Liver (tissue), 9 donors: ENCODE data around the gene GALK2. TPM values are rescaled to one million over a fixed set of nuclear protein-coding genes. Genes with fewer than 3 reads are reported as not detected.

Experiments used
- DNase-seq: peaks from one replicate; pipeline ENCODE4 v3.0.0-alpha.2; 2017; ENCODE audit warnings: low spot score
- H3K27ac ChIP-seq, 2 donors: one replicate each; pipeline ENCODE4 v1.7.0; 2013; ENCODE audit warnings: inconsistent platforms in 2 of 2, low read length in 2 of 2, control low read depth in 1 of 2, low read depth in 1 of 2, mild to moderate bottlenecking in 1 of 2
- H3K27me3 ChIP-seq, 4 donors: one replicate each; pipeline versions ENCODE4 v1.6.1 to v1.7.0; 2013; ENCODE audit warnings: low read length in 3 of 4, inconsistent platforms in 1 of 4, mild to moderate bottlenecking in 1 of 4, moderate library complexity in 1 of 4; ENCODE audit not compliant: control insufficient read depth in 4 of 4, insufficient read depth in 4 of 4
- H3K36me3 ChIP-seq, 4 donors: one replicate each; pipeline versions ENCODE4 v1.6.1 to v1.7.0; 2013; ENCODE audit warnings: low read length in 3 of 4, mild to moderate bottlenecking in 3 of 4, low read depth in 1 of 4, moderate library complexity in 1 of 4; ENCODE audit not compliant: control insufficient read depth in 4 of 4, insufficient read depth in 3 of 4
- H3K4me1 ChIP-seq, 4 donors: one replicate each; pipeline versions ENCODE4 v1.6.1 to v1.7.0; 2013; ENCODE audit warnings: low read length in 3 of 4, mild to moderate bottlenecking in 3 of 4, moderate library complexity in 1 of 4; ENCODE audit not compliant: control insufficient read depth in 4 of 4, insufficient read depth in 4 of 4
- H3K4me3 ChIP-seq, 3 donors: one replicate each; pipeline versions ENCODE4 v1.6.1 to v1.7.0; 2013; ENCODE audit warnings: low read length in 3 of 3, control low read depth in 1 of 3, low read depth in 1 of 3, mild to moderate bottlenecking in 1 of 3
- H3K9ac ChIP-seq, 2 donors: one replicate each; pipeline ENCODE4 v1.7.0; 2013; ENCODE audit warnings: low read length in 2 of 2, mild to moderate bottlenecking in 2 of 2, moderate library complexity in 2 of 2, control low read depth in 1 of 2, low read depth in 1 of 2
- H3K9me3 ChIP-seq, 4 donors: one replicate each; pipeline versions ENCODE4 v1.6.1 to v1.7.0; 2013; ENCODE audit warnings: low read length in 3 of 4; ENCODE audit not compliant: control insufficient read depth in 4 of 4
- ATF3 ChIP-seq: IDR thresholded peaks from 2 replicates; pipeline ENCODE4 v1.6.1; 2016; ENCODE audit warnings: antibody characterized with exemption
- CTCF ChIP-seq: fragments of 150-350 bp; IDR thresholded peaks from 2 replicates; pipeline ENCODE4 v1.5.1; 2017; ENCODE audit warnings: improper control_type of control experiment, low read depth, low read length; ENCODE audit not compliant: missing input control
- EGR1 ChIP-seq, 2 donors: IDR thresholded peaks; 2 replicates each; pipeline ENCODE4 v1.6.1; 2016 to 2018; ENCODE audit warnings: antibody characterized with exemption in 2 of 2, low read depth in 2 of 2
- FOXA1 ChIP-seq: IDR thresholded peaks from 2 replicates; pipeline ENCODE4 v1.6.1; 2016; ENCODE audit warnings: antibody characterized with exemption
- FOXA2 ChIP-seq: IDR thresholded peaks from 2 replicates; pipeline ENCODE4 v1.6.1; 2016; ENCODE audit warnings: antibody characterized with exemption
- GABPA ChIP-seq, 2 donors: IDR thresholded peaks in 1 of 2; conservative IDR thresholded peaks in 1 of 2; 2 replicates each; pipeline ENCODE4 v1.6.1; 2016; ENCODE audit warnings: antibody characterized with exemption in 2 of 2, mild to moderate bottlenecking in 1 of 2, moderate library complexity in 1 of 2
- HNF4A ChIP-seq, 2 donors: conservative IDR thresholded peaks; 2 replicates each; pipeline ENCODE4 v1.6.1; 2016; ENCODE audit warnings: antibody characterized with exemption in 2 of 2, mild to moderate bottlenecking in 2 of 2
- HNF4G ChIP-seq: IDR thresholded peaks from 2 replicates; pipeline ENCODE4 v1.6.1; 2016; ENCODE audit warnings: antibody characterized with exemption
- JUND ChIP-seq, 2 donors: IDR thresholded peaks; 2 replicates each; pipeline ENCODE4 v1.6.1; 2016; ENCODE audit warnings: antibody characterized with exemption in 2 of 2
- MAX ChIP-seq: IDR thresholded peaks from 2 replicates; pipeline ENCODE4 v1.6.1; 2016; ENCODE audit warnings: antibody characterized with exemption
- NR2F2 ChIP-seq: IDR thresholded peaks from 2 replicates; pipeline ENCODE4 v1.6.1; 2016; ENCODE audit warnings: antibody characterized with exemption
- RAD21 ChIP-seq, 2 donors: IDR thresholded peaks; 2 replicates each; pipeline ENCODE4 v1.6.1; 2016; ENCODE audit warnings: antibody characterized with exemption in 2 of 2, mild to moderate bottlenecking in 2 of 2
- REST ChIP-seq: IDR thresholded peaks from 2 replicates; pipeline ENCODE4 v1.6.1; 2016; ENCODE audit warnings: antibody characterized with exemption, mild to moderate bottlenecking
- RXRA ChIP-seq, 2 donors: IDR thresholded peaks; 2 replicates each; pipeline ENCODE4 v1.6.1; 2017 to 2018; ENCODE audit warnings: antibody characterized with exemption in 2 of 2, mild to moderate bottlenecking in 1 of 2
- SP1 ChIP-seq: IDR thresholded peaks from 2 replicates; pipeline ENCODE4 v1.6.1; 2018; ENCODE audit warnings: antibody characterized with exemption, mild to moderate bottlenecking
- TAF1 ChIP-seq: conservative IDR thresholded peaks from 2 replicates; pipeline ENCODE4 v1.6.1; 2016; ENCODE audit warnings: antibody characterized with exemption, mild to moderate bottlenecking
- YY1 ChIP-seq: IDR thresholded peaks from 2 replicates; pipeline ENCODE4 v1.6.1; 2016; ENCODE audit warnings: antibody characterized with exemption, mild to moderate bottlenecking
- ZBTB33 ChIP-seq: IDR thresholded peaks from 2 replicates; pipeline ENCODE4 v1.6.1; 2016; ENCODE audit warnings: antibody characterized with exemption
- WGBS: extraction: QIAGEN DNeasy Blood & Tissue Kit; methylation state at CpG from one replicate; pipeline ENCODE4 v1.1.7; 2013; 5-methylcytosine and 5-hydroxymethylcytosine counted together
- polyA plus RNA-seq, 2 donors: library from polyadenylated mRNA; stranded (reverse) in 1 of 2; unstranded in 1 of 2; fragments of 200-250 nt in 1 of 2; fragments of >200 nt in 1 of 2; fragmentation: Nextera tagmentation in 1 of 2; extraction: Ambion mirVana in 1 of 2; gene quantifications; one replicate each; pipeline versions ENCODE4 v1.2.1 to v1.2.3, GENCODE V29; 2013 to 2015
- total RNA-seq, 2 donors: library from RNA; depleted of rRNA; stranded (reverse); fragments of >200 nt; gene quantifications; one replicate each; pipeline ENCODE4 v1.2.3, GENCODE V29; 2014
- donor health status: healthy.
- donor health status: healthy.
- donor health status: healthy.
- donor health status: healthy.
- donor health status: healthy.

Gene GALK2
- total and polyA plus RNA-seq, 4 donors, result 18.1 to 57.0 (median 24.5) TPM

GRCh38 chr15:49154799-49155109 is 15.3 kb upstream of the GALK2 start (continued):
- TF ChIP-seq MAX, result no peak
- TF ChIP-seq RXRA (IDR thresholded peaks at IDR 0.05), result no peak
- TF ChIP-seq RAD21 (IDR thresholded peaks at IDR 0.05), result no peak
- TF ChIP-seq HNF4G, result no peak
- no peak for TF ChIP-seq EGR1 (IDR thresholded peaks at IDR 0.05; ENCODE audit: low read depth in 2 of 2)

- Histone ChIP-seq H3K27me3 (no peaks in the 10 kb centered on the region), H3K9me3 (no peaks in the 10 kb centered on the region), H3K4me3 (peak within 1 kb of the TSS; percentile 75 to 100 (median 89)), H3K4me1 (peaks cover 3 to 23% (median 22%) of the 10 kb centered on the region in 4 donors), H3K9ac (peak within 1 kb of the TSS; percentile 81 to 84), H3K27ac (peak within 1 kb of the TSS; percentile 70 to 82), H3K36me3 (no peaks in the 10 kb centered on the region)
- WGBS, result under 1% methylated on average over 46 of the region's 46 CpGs
- peak; percentile 93 for DNase-seq
- TF ChIP-seq HNF4G (no peak), REST (peak; percentile 85), FOXA1 (no peak), GABPA (IDR thresholded peaks at IDR 0.05 in 1 of 2, conservative IDR thresholded peaks at IDR 0.05 in 1 of 2) (peak; percentile 100), CTCF (no peak), EGR1 (IDR thresholded peaks at IDR 0.05; ENCODE audit: low read depth in 2 of 2) (peak; percentile 40 to 44), TAF1 (no peak), MAX (peak; percentile 90), FOXA2 (peak; percentile 46), ATF3 (peak; percentile 81), SP1 (peak; percentile 73), RXRA (IDR thresholded peaks at IDR 0.05) (peak; percentile 57 to 62), JUND (IDR thresholded peaks at IDR 0.05) (peak; percentile 61 to 80), NR2F2 (peak; percentile 55), RAD21 (IDR thresholded peaks at IDR 0.05) (peak; percentile 49 to 56), HNF4A (conservative IDR thresholded peaks at IDR 0.05) (peak; percentile 33 to 47), YY1 (peak; percentile 97), ZBTB33 (peak; percentile 88)
Measured at GRCh38 chr15:49155110-49155833, 14.8 kb upstream of the GALK2 start, which contains the start of gene COPS2. Gene COPS2 (minus strand): TSS chr15:49155599. CDS start chr15:49155578, 21 bp downstream.
